Astrocyte (in vitro differentiated cells and primary cell): Measurements from ENCODE around the gene GRIK5. TPM values are rescaled to one million over a fixed set of nuclear protein-coding genes. Genes with fewer than 3 reads are reported as not detected.
A peak's percentile ranks its signal among the peaks of the same experiment; 100 is the strongest.

Experiments used
- DNase-seq: peaks from one replicate; pipeline ENCODE4 v3.0.0-alpha.2; 2010; ENCODE audit warnings: low read depth
- FAIRE-seq: peaks from 2 replicates; lab custom pipeline; 2011; peaks lifted over from hg19 to GRCh38; lab: Jason Lieb, UNC
- H2AFZ ChIP-seq: 2 replicates; pipeline ENCODE4 v1.6.0; 2012; ENCODE audit warnings: low read depth, low read length, inconsistent platforms
- H3K27ac ChIP-seq: 2 replicates; pipeline ENCODE4 v1.5.1; 2011; ENCODE audit warnings: low read depth, low read length, inconsistent platforms
- H3K27me3 ChIP-seq: 2 replicates; pipeline ENCODE4 v1.6.0; 2011; ENCODE audit warnings: low read length, inconsistent platforms; ENCODE audit not compliant: insufficient read depth
- H3K36me3 ChIP-seq: 2 replicates; pipeline ENCODE4 v1.5.1; 2011; ENCODE audit warnings: low read length, inconsistent platforms; ENCODE audit not compliant: insufficient read depth
- H3K4me1 ChIP-seq: 2 replicates; pipeline ENCODE4 v1.5.1; 2011; ENCODE audit warnings: low read length, inconsistent platforms; ENCODE audit not compliant: insufficient read depth
- H3K4me2 ChIP-seq: 2 replicates; pipeline ENCODE4 v1.6.0; 2012; ENCODE audit warnings: low read length, inconsistent platforms
- H3K4me3 ChIP-seq: 2 replicates; pipeline ENCODE4 v1.5.1; 2011; ENCODE audit warnings: low read depth, mild to moderate bottlenecking, low read length, inconsistent platforms; ENCODE audit not compliant: insufficient read depth
- H3K79me2 ChIP-seq: 2 replicates; pipeline ENCODE4 v1.6.0; 2012; ENCODE audit warnings: mild to moderate bottlenecking, low read length, inconsistent platforms; ENCODE audit not compliant: insufficient read depth
- H3K9ac ChIP-seq: 2 replicates; pipeline ENCODE4 v1.6.0; 2012; ENCODE audit warnings: mild to moderate bottlenecking, low read length, inconsistent platforms
- H3K9me3 ChIP-seq: 2 replicates; pipeline ENCODE4 v1.5.1; 2012; ENCODE audit warnings: low read depth, mild to moderate bottlenecking, low read length, inconsistent platforms; ENCODE audit not compliant: insufficient read depth
- H4K20me1 ChIP-seq: 2 replicates; pipeline ENCODE4 v1.6.0; 2012; ENCODE audit warnings: low read length, inconsistent platforms; ENCODE audit not compliant: insufficient read depth
- H3K27ac Mint-ChIP-seq: one replicate; pipeline ENCODE4 v1.8.0; 2021; ENCODE audit warnings: mild to moderate bottlenecking, mixed read lengths; ENCODE audit not compliant: unreplicated experiment
- H3K27me3 Mint-ChIP-seq: one replicate; pipeline ENCODE4 v1.8.0; 2021; ENCODE audit warnings: low read depth, mixed read lengths; ENCODE audit not compliant: unreplicated experiment
- H3K36me3 Mint-ChIP-seq: one replicate; pipeline ENCODE4 v1.8.0; 2021; ENCODE audit warnings: low read depth, mixed read lengths; ENCODE audit not compliant: unreplicated experiment
- H3K4me1 Mint-ChIP-seq: one replicate; pipeline ENCODE4 v1.8.0; 2021; ENCODE audit warnings: low read depth, mixed read lengths; ENCODE audit not compliant: unreplicated experiment
- H3K4me3 Mint-ChIP-seq: one replicate; pipeline ENCODE4 v1.8.0; 2021; ENCODE audit warnings: mild to moderate bottlenecking, moderate library complexity, mixed read lengths; ENCODE audit not compliant: unreplicated experiment
- H3K9me3 Mint-ChIP-seq: one replicate; pipeline ENCODE4 v1.8.0; 2021; ENCODE audit warnings: mild to moderate bottlenecking, mixed read lengths; ENCODE audit not compliant: unreplicated experiment
- CTCF ChIP-seq: IDR thresholded peaks from 2 replicates; pipeline ENCODE4 v1.5.1; 2011; ENCODE audit warnings: low read depth, mild to moderate bottlenecking, inconsistent platforms, low read length, moderate library complexity; ENCODE audit not compliant: insufficient read depth
- EZH2 ChIP-seq: IDR thresholded peaks from 2 replicates; pipeline ENCODE4 v1.6.1; 2012; ENCODE audit warnings: mild to moderate bottlenecking, low read length, inconsistent platforms; ENCODE audit not compliant: insufficient read depth
- total RNA-seq: library from RNA; stranded (reverse); gene quantifications from 2 replicates; pipeline ENCODE4 v1.2.1, GENCODE V29; 2021

Gene GRIK5
- total RNA-seq, 1 donor from 2014 or later, result 9.2 TPM

- peak within 1 kb of the TSS; percentile 75 for H3K4me3 ChIP-seq
- H3K9me3 Mint-ChIP-seq, result no peaks in the 10 kb centered on the region
- peaks cover 19% of the 10 kb centered on the region for H3K4me1 Mint-ChIP-seq
- peaks cover 32% of the 10 kb centered on the region for H4K20me1 ChIP-seq
- DNase-seq, result peak; percentile 83
- H3K79me2 ChIP-seq, result peaks cover 20% of the 10 kb centered on the region
- H3K9ac ChIP-seq, result peak within 1 kb of the TSS; percentile 100
- peak within 1 kb of the TSS; percentile 97 for H3K4me3 Mint-ChIP-seq
- peak within 1 kb of the TSS; percentile 98 for H3K4me2 ChIP-seq
- no peaks in the 10 kb centered on the region for H3K27me3 ChIP-seq
- peak within 1 kb of the TSS; percentile 94 for H2AFZ ChIP-seq
- peak within 1 kb of the TSS; percentile 97 for H3K27ac Mint-ChIP-seq
- no peaks in the 10 kb centered on the region for H3K9me3 ChIP-seq
- TF ChIP-seq EZH2 (no peak), CTCF (peak; percentile 20)
- H3K27ac ChIP-seq, result peak within 1 kb of the TSS; percentile 95
- peaks cover 10% of the 10 kb centered on the region for H3K36me3 Mint-ChIP-seq
- H3K27me3 Mint-ChIP-seq, result no peaks in the 10 kb centered on the region
- peaks cover 4% of the 10 kb centered on the region for H3K36me3 ChIP-seq
- H3K4me1 ChIP-seq, result peaks cover 16% of the 10 kb centered on the region
- peak; percentile 52 for FAIRE-seq
These were observed 110.7 kb downstream of the GRIK5 start, which contains the start of gene RABAC1 for GRCh38 chr19:41959056-41960053. Gene RABAC1 (minus strand): TSS chr19:41959321. CDS start chr19:41959292, 29 bp downstream.

- Histone ChIP-seq H3K79me2 (peaks cover 20% of the 10 kb centered on the region), H3K9me3 (no peaks in the 10 kb centered on the region), H3K27ac (peak overlapping the region; percentile 95), H4K20me1 (peaks cover 32% of the 10 kb centered on the region), H3K27me3 (no peaks in the 10 kb centered on the region), H3K4me3 (peak overlapping the region; percentile 75), H3K4me2 (peak overlapping the region; percentile 98), H3K36me3 (peaks cover 4% of the 10 kb centered on the region), H3K4me1 (peaks cover 16% of the 10 kb centered on the region), H3K9ac (peak overlapping the region; percentile 100), H2AFZ (peak overlapping the region; percentile 70)
- no peak for FAIRE-seq
- Mint-ChIP-seq H3K4me3 (peak overlapping the region; percentile 97), H3K9me3 (no peaks in the 10 kb centered on the region), H3K4me1 (peaks cover 19% of the 10 kb centered on the region), H3K36me3 (peaks cover 10% of the 10 kb centered on the region), H3K27me3 (no peaks in the 10 kb centered on the region), H3K27ac (peak overlapping the region; percentile 97)
- peak; percentile 58 for DNase-seq
- no peak for TF ChIP-seq EZH2
- no peak for TF ChIP-seq CTCF
These were observed 111.5 kb downstream of the GRIK5 start for GRCh38 chr19:41958367-41959055.
